ENCODE results near the gene ASB4. TPM values are rescaled to one million over a fixed set of nuclear protein-coding genes. Genes with fewer than 3 reads are reported as not detected.

The ASB4 gene
- polyA plus RNA-seq, 2 of the 4 experiments (the other 2 are of a cell fraction) = 1.4 to 3.1 TPM

DNA sequence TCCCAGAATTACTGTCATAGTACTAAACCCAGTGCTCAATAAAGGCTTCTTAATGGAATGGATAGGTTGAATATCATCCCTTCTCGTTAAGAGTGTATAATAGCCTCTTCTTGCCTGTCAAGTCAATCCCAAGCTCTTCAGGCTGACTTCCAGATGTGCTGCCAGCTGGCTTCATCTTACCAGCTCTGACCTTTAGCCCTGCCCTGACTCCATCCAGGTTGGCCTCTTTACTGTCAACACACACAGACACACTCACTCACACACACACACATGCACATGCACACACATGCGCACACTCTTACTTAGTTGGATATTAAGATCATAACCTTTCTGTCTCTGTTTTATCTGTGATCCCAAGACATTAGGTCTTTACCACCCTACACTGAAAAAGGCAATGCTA, 49.1 kb downstream of the ASB4 start:
- ChIA-PET POLR2A (no interaction called here), CTCF (interaction anchor here (1.3 to 12.9 kb wide), 5 partner anchors 8 to 154 kb away, joined by 3 to 403 read pairs (median 13); no protein-coding TSS in a partner anchor)
- peaks cover under 1% of the 10 kb centered on the region; the same call in 1 of the 3 replicates for H3K4me1 ChIP-seq
- no peaks in the 10 kb centered on the region for H3K9me3 ChIP-seq
- no peak overlapping the region for H3K4me3 ChIP-seq
- WGBS (ENCODE audit: missing lambda C conversion rate) = 59% methylated on average over 2 of the region's 2 CpGs
- DNase-seq (ENCODE audit: low read depth in 1 of 2, low spot score in 1 of 2) (no peak), FAIRE-seq (no peak), ATAC-seq (no peak)
- H3K4me2 ChIP-seq = no peak overlapping the region
- H3K27ac ChIP-seq = no peak overlapping the region
- no peak for TF ChIP-seq FOSB (CRISPR knock-in tag; IDR thresholded peaks at IDR 0.05)
- TF ChIP-seq ZSCAN20 (CRISPR knock-in tag; IDR thresholded peaks at IDR 0.05) = no peak
- no peak for TF ChIP-seq SREBF2 (IDR thresholded peaks at IDR 0.05)
- TF ChIP-seq CHD4 (IDR thresholded peaks at IDR 0.05; ENCODE audit: borderline replicate concordance) = no peak
- no peak for TF ChIP-seq CBX8 (IDR thresholded peaks at IDR 0.05)
- TF ChIP-seq HOXB13 (CRISPR knock-in tag; IDR thresholded peaks at IDR 0.05; ENCODE audit: low read depth) = no peak
- no peak for TF ChIP-seq MAZ (IDR thresholded peaks at IDR 0.05; ENCODE audit: borderline replicate concordance, low read depth, low read length)
- TF ChIP-seq RFX5 (IDR thresholded peaks at IDR 0.05) = no peak
- TF ChIP-seq EHF (CRISPR knock-in tag; IDR thresholded peaks at IDR 0.05) = no peak
- no peak for TF ChIP-seq GATA3 (IDR thresholded peaks at IDR 0.05; ENCODE audit: borderline replicate concordance)
- TF ChIP-seq ZNF302 (CRISPR knock-in tag; IDR thresholded peaks at IDR 0.05) = no peak

- Histone ChIP-seq H3K4me3 (no peak overlapping the region), H3K4me2 (no peak overlapping the region), H3K27ac (no peak overlapping the region), H3K4me1 (no peaks in the 10 kb centered on the region), H3K9me3 (no peaks in the 10 kb centered on the region)
- DNase-seq (ENCODE audit: low read depth in 1 of 2, low spot score in 1 of 2) = no peak
- FAIRE-seq = no peak
- ChIA-PET POLR2A (interaction anchor here (0.5 kb wide), 1 partner anchor 224 kb away, joined by 3 read pairs; no protein-coding TSS in a partner anchor), CTCF (interaction anchor here (0.9 to 12.9 kb wide), 7 partner anchors 9 to 153 kb away, joined by 3 to 403 read pairs (median 4); no protein-coding TSS in a partner anchor)
- WGBS (ENCODE audit: missing lambda C conversion rate) = 0% methylated on average over 1 of the region's 1 CpG
- ATAC-seq = no peak
- TF ChIP-seq ZFP36 (IDR thresholded peaks at IDR 0.05; ENCODE audit: borderline replicate concordance, partially characterized antibody) (no peak), POLR2A (IDR thresholded peaks at IDR 0.05; ENCODE audit: low read length) (no peak), TP53 (CRISPR knock-in tag; IDR thresholded peaks at IDR 0.05) (no peak), HOXB13 (CRISPR knock-in tag; IDR thresholded peaks at IDR 0.05; ENCODE audit: low read depth) (no peak), NR3C1 (IDR thresholded peaks at IDR 0.05) (no peak), KDM1A (IDR thresholded peaks at IDR 0.05; ENCODE audit: low read depth) (no peak), RFX5 (IDR thresholded peaks at IDR 0.05) (no peak), JUN (IDR thresholded peaks at IDR 0.05) (no peak)
- TF ChIP-seq, protein P1, sequence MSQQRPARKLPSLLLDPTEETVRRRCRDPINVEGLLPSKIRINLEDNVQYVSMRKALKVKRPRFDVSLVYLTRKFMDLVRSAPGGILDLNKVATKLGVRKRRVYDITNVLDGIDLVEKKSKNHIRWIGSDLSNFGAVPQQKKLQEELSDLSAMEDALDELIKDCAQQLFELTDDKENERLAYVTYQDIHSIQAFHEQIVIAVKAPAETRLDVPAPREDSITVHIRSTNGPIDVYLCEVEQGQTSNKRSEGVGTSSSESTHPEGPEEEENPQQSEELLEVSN (IDR thresholded peaks at IDR 0.05; ENCODE audit: borderline replicate concordance, low read depth) = no peak
These were observed 49.9 kb downstream of the ASB4 start for GRCh38 chr7:95535662-95536061.

DNA sequence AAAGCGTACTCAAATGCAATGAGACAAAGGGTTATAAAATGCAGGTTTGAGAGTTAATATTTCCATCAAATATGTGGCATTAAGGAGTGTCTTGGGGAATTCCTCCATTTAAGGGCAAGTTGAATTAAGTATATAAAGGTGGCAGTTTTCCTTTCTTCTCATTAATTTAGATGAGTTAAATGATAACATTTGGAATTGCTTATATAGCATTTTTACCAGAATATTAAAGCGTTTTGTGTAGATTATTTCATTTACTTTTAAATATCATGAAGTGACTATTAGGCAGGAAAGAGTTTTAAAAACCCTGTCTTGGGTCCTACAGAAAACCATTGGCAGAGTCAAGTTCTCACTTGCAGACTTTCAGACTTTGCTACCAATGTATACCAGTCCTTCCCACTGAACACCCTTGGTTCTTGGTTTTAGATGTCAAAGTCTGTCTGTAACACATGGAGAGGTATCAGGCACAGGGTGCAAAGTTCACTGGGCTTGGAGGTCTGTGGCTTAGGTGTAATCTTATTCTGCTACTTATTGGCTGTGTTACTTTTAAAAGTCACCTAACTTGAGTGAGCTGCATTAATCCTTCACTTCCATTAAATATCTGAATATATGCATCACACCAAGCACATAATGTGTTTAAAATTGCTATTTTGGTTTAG, 51.0 kb downstream of the ASB4 start:
- no peaks in the 10 kb centered on the region for H3K9me3 ChIP-seq
- ChIA-PET POLR2A (no interaction called here), CTCF (interaction anchor here (0.9 to 12.9 kb wide), 4 partner anchors 8 to 152 kb away, joined by 3 to 403 read pairs (median 6); no protein-coding TSS in a partner anchor)
- TF ChIP-seq MAFK (IDR thresholded peaks at IDR 0.05; ENCODE audit: partially characterized antibody) = peak; percentile 44
- TF ChIP-seq EHMT2 (IDR thresholded peaks at IDR 0.05; ENCODE audit: low read depth) = no peak
- 76% methylated on average over 2 of the region's 2 CpGs for WGBS (ENCODE audit: missing lambda C conversion rate)
- ATAC-seq (no peak), DNase-seq (ENCODE audit: low read depth in 1 of 2, low spot score in 1 of 2) (no peak), FAIRE-seq (no peak)
- no peak overlapping the region for H3K4me3 ChIP-seq
- H3K4me1 ChIP-seq = no peaks in the 10 kb centered on the region
- no peak overlapping the region for H3K27ac ChIP-seq
- H3K4me2 ChIP-seq = no peak overlapping the region

DNA sequence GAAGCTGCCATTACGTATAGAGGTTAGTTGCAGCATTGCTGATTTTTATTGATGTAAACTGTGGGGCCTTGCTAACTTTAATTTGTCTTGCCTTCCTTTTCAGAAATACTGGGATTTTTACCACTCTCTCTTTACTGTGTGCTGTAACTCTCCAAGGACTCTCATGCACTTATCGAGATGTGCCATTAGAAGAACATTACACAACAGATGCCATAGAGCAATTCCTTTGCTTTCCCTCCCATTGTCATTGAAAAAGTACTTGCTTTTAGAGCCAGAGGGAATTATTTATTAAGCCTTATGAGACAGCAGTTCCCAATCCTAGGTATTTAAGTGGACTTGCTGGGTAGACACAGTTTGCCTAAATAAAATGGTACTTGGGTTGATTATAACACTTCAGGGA, 51.7 kb downstream of the ASB4 start:
- Histone ChIP-seq H3K4me2 (no peak overlapping the region), H3K27ac (no peak overlapping the region), H3K4me3 (no peak overlapping the region), H3K4me1 (no peaks in the 10 kb centered on the region), H3K9me3 (no peaks in the 10 kb centered on the region)
- ATAC-seq (no peak), DNase-seq (ENCODE audit: low read depth in 1 of 2, low spot score in 1 of 2) (no peak), FAIRE-seq (no peak)
- CTCF ChIA-PET = interaction anchor here (1.1 to 2.3 kb wide), 2 partner anchors 9 to 11 kb away, joined by 3 to 8 read pairs; no protein-coding TSS in a partner anchor
- TF ChIP-seq FOSL2 (IDR thresholded peaks at IDR 0.05) = no peak
- TF ChIP-seq FOSL2 (CRISPR knock-in tag; IDR thresholded peaks at IDR 0.05) = no peak
- TF ChIP-seq, protein P2, sequence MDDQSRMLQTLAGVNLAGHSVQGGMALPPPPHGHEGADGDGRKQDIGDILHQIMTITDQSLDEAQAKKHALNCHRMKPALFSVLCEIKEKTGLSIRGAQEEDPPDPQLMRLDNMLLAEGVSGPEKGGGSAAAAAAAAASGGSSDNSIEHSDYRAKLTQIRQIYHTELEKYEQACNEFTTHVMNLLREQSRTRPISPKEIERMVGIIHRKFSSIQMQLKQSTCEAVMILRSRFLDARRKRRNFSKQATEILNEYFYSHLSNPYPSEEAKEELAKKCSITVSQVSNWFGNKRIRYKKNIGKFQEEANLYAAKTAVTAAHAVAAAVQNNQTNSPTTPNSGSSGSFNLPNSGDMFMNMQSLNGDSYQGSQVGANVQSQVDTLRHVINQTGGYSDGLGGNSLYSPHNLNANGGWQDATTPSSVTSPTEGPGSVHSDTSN (IDR thresholded peaks at IDR 0.05) = no peak
- TF ChIP-seq, protein P3, sequence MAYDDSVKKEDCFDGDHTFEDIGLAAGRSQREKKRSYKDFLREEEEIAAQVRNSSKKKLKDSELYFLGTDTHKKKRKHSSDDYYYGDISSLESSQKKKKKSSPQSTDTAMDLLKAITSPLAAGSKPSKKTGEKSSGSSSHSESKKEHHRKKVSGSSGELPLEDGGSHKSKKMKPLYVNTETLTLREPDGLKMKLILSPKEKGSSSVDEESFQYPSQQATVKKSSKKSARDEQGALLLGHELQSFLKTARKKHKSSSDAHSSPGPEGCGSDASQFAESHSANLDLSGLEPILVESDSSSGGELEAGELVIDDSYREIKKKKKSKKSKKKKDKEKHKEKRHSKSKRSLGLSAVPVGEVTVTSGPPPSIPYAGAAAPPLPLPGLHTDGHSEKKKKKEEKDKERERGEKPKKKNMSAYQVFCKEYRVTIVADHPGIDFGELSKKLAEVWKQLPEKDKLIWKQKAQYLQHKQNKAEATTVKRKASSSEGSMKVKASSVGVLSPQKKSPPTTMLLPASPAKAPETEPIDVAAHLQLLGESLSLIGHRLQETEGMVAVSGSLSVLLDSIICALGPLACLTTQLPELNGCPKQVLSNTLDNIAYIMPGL (CRISPR knock-in tag; IDR thresholded peaks at IDR 0.05; ENCODE audit: borderline replicate concordance) = no peak
- TF ChIP-seq ZFP36 (IDR thresholded peaks at IDR 0.05; ENCODE audit: borderline replicate concordance, partially characterized antibody) = no peak
- no peak for TF ChIP-seq ESRRA (IDR thresholded peaks at IDR 0.05; ENCODE audit: borderline replicate concordance, low read length)
- TF ChIP-seq TP53 (CRISPR knock-in tag; IDR thresholded peaks at IDR 0.05) = no peak
- no peak for TF ChIP-seq ATOH8 (CRISPR knock-in tag; IDR thresholded peaks at IDR 0.05; ENCODE audit: low read depth)
- TF ChIP-seq ZSCAN20 (CRISPR knock-in tag; IDR thresholded peaks at IDR 0.05) = no peak
- WGBS (ENCODE audit: missing lambda C conversion rate) = 95% methylated on average over 2 of the region's 2 CpGs
- POLR2A ChIA-PET = no interaction called here
